A549 (cell line): Measurements from ENCODE around the gene NLRP4. TPM values are rescaled to one million over a fixed set of nuclear protein-coding genes. Genes with fewer than 3 reads are reported as not detected.
"Not testable (repeated sequence)": the region's sequence is repeated elsewhere in the genome, so short reads cannot be mapped to it uniquely, and the experiment has no call there.

Experiments used
- ATAC-seq, 2 experiments: fragments of 200-7000 bp in 1 of 2; fragments of >200 bp in 1 of 2; cut with Nextera tagmentation in 1 of 2; cut with Tn5 transposase in 1 of 2; 3 replicates each; pipeline versions ENCODE4 v1.8.0 to v1.9.1; 2018 to 2020; ENCODE audit warnings: mild to moderate bottlenecking in 1 of 2, moderate library complexity in 1 of 2
- CTCF ChIA-PET: fragments of 300-600 bp; sonication (Branson Sonifier 250); formaldehyde crosslinking; extraction: SDS; loops from one replicate; lab custom pipeline; 2021; ENCODE audit warnings: antibody characterized with exemption, inconsistent platforms; lab: Yijun Ruan, JAX
- POLR2A ChIA-PET: fragments of 350-600 bp; formaldehyde crosslinking; extraction: SDS; loops from one replicate; lab custom pipeline; 2021; ENCODE audit warnings: antibody characterized with exemption, inconsistent platforms; lab: Yijun Ruan, JAX
- DNase-seq, 2 experiments: peaks; one replicate each; pipeline versions ENCODE4 v3.0.0 to v3.0.0-alpha.2; 2011 to 2016; ENCODE audit warnings: low read depth in 1 of 2, low spot score in 1 of 2
- FAIRE-seq: peaks from 2 replicates; lab custom pipeline; 2011; peaks lifted over from hg19 to GRCh38; lab: Jason Lieb, UNC
- H3K27ac ChIP-seq, 2 experiments: fragments of >200 bp; sonication (Bioruptor Twin); formaldehyde crosslinking; 3 replicates each; pipeline ENCODE4 v1.5.1; 2016 to 2017
- H3K4me1 ChIP-seq: fragments of >200 bp; sonication (Bioruptor Twin); formaldehyde crosslinking; 3 replicates; pipeline ENCODE4 v1.6.1; 2016
- H3K4me2 ChIP-seq: fragments of >200 bp; sonication (Bioruptor Twin); formaldehyde crosslinking; 3 replicates; pipeline ENCODE4 v1.6.1; 2016
- H3K4me3 ChIP-seq: fragments of >200 bp; sonication (Bioruptor Twin); formaldehyde crosslinking; 3 replicates; pipeline ENCODE4 v1.5.1; 2016
- H3K9me3 ChIP-seq: fragments of >200 bp; sonication (Bioruptor Twin); formaldehyde crosslinking; 3 replicates; pipeline ENCODE4 v1.6.1; 2016
- FOSB ChIP-seq: fragments of 250-450 bp; sonication (Bioruptor Pico); IDR thresholded peaks from 2 replicates; pipeline ENCODE4 v1.5.0; 2020; ENCODE audit warnings: mild to moderate bottlenecking, moderate library complexity
- GATA3 ChIP-seq: IDR thresholded peaks from 2 replicates; pipeline ENCODE4 v1.6.1; 2012; ENCODE audit warnings: borderline replicate concordance
- HMGXB4 ChIP-seq: fragments of 250-450 bp; sonication (Bioruptor Pico); IDR thresholded peaks from 2 replicates; pipeline ENCODE4 v1.5.0; 2021; ENCODE audit warnings: mild to moderate bottlenecking, moderate library complexity, borderline replicate concordance
- JUNB ChIP-seq: fragments of >200 bp; sonication (Bioruptor Twin); formaldehyde crosslinking; IDR thresholded peaks from 2 replicates; pipeline ENCODE4 v1.6.1; 2016
- KDM1A ChIP-seq: fragments of 200-600 bp; sonication (generic); IDR thresholded peaks from 2 replicates; pipeline ENCODE4 v1.6.1; 2016; ENCODE audit warnings: low read depth, mild to moderate bottlenecking
- MAFK ChIP-seq: fragments of 450-650 bp; IDR thresholded peaks from 2 replicates; pipeline ENCODE4 v1.6.1; 2014; ENCODE audit not compliant: partially characterized antibody
- MYC ChIP-seq: IDR thresholded peaks from 2 replicates; pipeline ENCODE4 v1.6.1; 2012; ENCODE audit warnings: mild to moderate bottlenecking, inconsistent platforms, low read length, improper control_type of control experiment, borderline replicate concordance
- NR3C1 ChIP-seq: fragments of >200 bp; sonication (Bioruptor Twin); formaldehyde crosslinking; IDR thresholded peaks from 3 replicates; pipeline ENCODE4 v1.6.1; 2017
- PHF8 ChIP-seq: fragments of 200-600 bp; sonication (generic); IDR thresholded peaks from 2 replicates; pipeline ENCODE4 v1.6.1; 2016; ENCODE audit warnings: low read depth, mild to moderate bottlenecking, antibody characterized with exemption, moderate library complexity, borderline replicate concordance
- POLR2A ChIP-seq: IDR thresholded peaks from 2 replicates; pipeline ENCODE4 v1.6.1; 2012; ENCODE audit warnings: mild to moderate bottlenecking, low read length
- POLR2AphosphoS2 ChIP-seq: conservative IDR thresholded peaks from 2 replicates; pipeline ENCODE4 v1.6.1; 2012; ENCODE audit warnings: low read length, improper control_type of control experiment, inconsistent platforms
- RCOR1 ChIP-seq: fragments of 150-350 bp; IDR thresholded peaks from 2 replicates; pipeline ENCODE4 v1.6.1; 2014; ENCODE audit warnings: antibody characterized with exemption, low read length, low read depth
- USF2 ChIP-seq: fragments of 450-650 bp; IDR thresholded peaks from 2 replicates; pipeline ENCODE4 v1.6.1; 2014; ENCODE audit warnings: antibody characterized with exemption
- ZSCAN20 ChIP-seq: fragments of 250-450 bp; sonication (Bioruptor Pico); IDR thresholded peaks from 2 replicates; pipeline ENCODE4 v1.8.0; 2022; ENCODE audit warnings: mild to moderate bottlenecking, moderate library complexity
- WGBS: methylation state at CpG from one replicate; pipeline ENCODE4 v1.1.6; 2017; ENCODE audit errors: missing lambda C conversion rate; 5-methylcytosine and 5-hydroxymethylcytosine counted together
- polyA plus RNA-seq, 4 experiments: library from polyadenylated mRNA; depleted of rRNA in 3 of 4; stranded (reverse); fragments of >200 nt; fragmentation: RNase III in 1 of 4; extraction: RNeasy Plus Mini Kit Qiagen cat#74134 plus additional on column Dnase treatment in 1 of 4; gene quantifications; 2 replicates in 3 of 4; 3 replicates in 1 of 4; pipeline ENCODE4 v1.2.3, GENCODE V29; 2011 to 2017
- TF ChIP-seq, protein P1 (sequence below): fragments of 200-600 bp; sonication (generic); IDR thresholded peaks from 2 replicates; pipeline ENCODE4 v1.6.1; 2016; ENCODE audit warnings: antibody characterized with exemption, mild to moderate bottlenecking, moderate library complexity
- TF ChIP-seq, protein P2 (sequence below): IDR thresholded peaks from 2 replicates; pipeline ENCODE4 v1.6.1; 2012

Gene NLRP4
- polyA plus RNA-seq, 2 of the 4 experiments (the other 2 are of a cell fraction) = 0.10 TPM; not detected in 1

DNA sequence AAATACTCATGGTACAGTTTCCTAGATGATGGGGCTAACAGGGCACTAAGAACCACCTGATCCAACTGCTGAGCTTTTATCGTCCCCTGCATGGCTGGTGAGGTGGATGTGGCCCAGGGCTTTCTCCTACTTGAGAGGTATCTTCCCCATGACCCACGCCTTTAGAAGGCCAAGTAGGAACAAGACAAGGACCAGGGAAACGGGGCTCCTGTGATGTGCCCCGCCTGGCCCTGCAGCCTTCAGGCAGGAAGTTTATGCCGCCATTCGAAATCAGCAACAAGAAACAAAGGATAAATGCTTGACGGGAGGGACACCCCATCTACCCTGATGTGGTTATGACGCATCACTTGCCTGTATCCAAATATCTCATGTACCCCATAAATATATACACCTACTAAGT lies 91.7 kb downstream of the NLRP4 start (continued):
- TF ChIP-seq HMGXB4 (CRISPR knock-in tag) (no peak), JUNB (no peak)
- TF ChIP-seq, protein P1, sequence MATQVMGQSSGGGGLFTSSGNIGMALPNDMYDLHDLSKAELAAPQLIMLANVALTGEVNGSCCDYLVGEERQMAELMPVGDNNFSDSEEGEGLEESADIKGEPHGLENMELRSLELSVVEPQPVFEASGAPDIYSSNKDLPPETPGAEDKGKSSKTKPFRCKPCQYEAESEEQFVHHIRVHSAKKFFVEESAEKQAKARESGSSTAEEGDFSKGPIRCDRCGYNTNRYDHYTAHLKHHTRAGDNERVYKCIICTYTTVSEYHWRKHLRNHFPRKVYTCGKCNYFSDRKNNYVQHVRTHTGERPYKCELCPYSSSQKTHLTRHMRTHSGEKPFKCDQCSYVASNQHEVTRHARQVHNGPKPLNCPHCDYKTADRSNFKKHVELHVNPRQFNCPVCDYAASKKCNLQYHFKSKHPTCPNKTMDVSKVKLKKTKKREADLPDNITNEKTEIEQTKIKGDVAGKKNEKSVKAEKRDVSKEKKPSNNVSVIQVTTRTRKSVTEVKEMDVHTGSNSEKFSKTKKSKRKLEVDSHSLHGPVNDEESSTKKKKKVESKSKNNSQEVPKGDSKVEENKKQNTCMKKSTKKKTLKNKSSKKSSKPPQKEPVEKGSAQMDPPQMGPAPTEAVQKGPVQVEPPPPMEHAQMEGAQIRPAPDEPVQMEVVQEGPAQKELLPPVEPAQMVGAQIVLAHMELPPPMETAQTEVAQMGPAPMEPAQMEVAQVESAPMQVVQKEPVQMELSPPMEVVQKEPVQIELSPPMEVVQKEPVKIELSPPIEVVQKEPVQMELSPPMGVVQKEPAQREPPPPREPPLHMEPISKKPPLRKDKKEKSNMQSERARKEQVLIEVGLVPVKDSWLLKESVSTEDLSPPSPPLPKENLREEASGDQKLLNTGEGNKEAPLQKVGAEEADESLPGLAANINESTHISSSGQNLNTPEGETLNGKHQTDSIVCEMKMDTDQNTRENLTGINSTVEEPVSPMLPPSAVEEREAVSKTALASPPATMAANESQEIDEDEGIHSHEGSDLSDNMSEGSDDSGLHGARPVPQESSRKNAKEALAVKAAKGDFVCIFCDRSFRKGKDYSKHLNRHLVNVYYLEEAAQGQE = no peak

- H3K4me3 ChIP-seq, FAIRE-seq, H3K27ac ChIP-seq, DNase-seq, ATAC-seq, H3K4me2 ChIP-seq, CTCF ChIA-PET, H3K9me3 ChIP-seq, POLR2A ChIA-PET, H3K4me1 ChIP-seq: not testable (repeated sequence)
- 33% methylated on average over 5 of the region's 5 CpGs for WGBS
Observed at GRCh38 chr19:55929258-55929657, 92.9 kb downstream of the NLRP4 start.

DNA sequence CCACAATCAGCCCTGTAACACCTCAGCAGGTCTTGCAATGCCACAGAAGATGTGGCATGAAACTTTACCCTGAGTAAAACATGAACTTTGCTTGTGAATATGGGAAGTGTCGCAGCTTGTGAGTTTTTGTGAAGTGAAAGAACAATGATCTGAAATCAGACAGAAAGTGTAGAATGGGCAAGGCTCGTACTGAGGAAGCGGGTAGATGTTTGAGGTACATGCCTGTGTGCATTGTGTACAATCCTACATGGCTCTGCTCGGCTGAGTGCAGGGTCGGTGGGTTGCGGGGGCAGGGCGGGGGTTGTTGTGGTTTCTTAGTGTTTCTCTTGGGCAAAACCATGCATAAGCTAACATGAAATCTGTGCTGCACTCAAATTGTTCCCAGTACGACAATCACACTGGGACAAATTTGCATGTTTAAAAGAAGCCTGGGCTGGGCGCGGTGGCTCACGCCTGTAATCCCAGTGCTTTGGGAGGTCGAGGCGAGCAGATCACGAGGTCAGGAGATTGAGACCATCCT lies 94.7 kb downstream of the NLRP4 start:
- 23% methylated on average over 14 of the region's 14 CpGs for WGBS
- ATAC-seq (no peak), FAIRE-seq (no peak)
- Histone ChIP-seq H3K27ac (no peak overlapping the region), H3K9me3 (peaks cover 5% of the 10 kb centered on the region; the same call in 1 of the 3 replicates)
- POLR2A ChIA-PET = no interaction called here
- TF ChIP-seq MAFK (no peak), ZSCAN20 (CRISPR knock-in tag) (no peak), POLR2A (no peak), RCOR1 (no peak), PHF8 (no peak), MYC (no peak), KDM1A (no peak), POLR2AphosphoS2 (no peak), FOSB (CRISPR knock-in tag) (no peak), NR3C1 (no peak), USF2 (no peak), GATA3 (no peak), JUNB (no peak)
- TF ChIP-seq, protein P1 = no peak
- TF ChIP-seq, protein P2, sequence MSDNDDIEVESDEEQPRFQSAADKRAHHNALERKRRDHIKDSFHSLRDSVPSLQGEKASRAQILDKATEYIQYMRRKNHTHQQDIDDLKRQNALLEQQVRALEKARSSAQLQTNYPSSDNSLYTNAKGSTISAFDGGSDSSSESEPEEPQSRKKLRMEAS = no peak
- TF ChIP-seq, all 56 proteins: peak for 0
- CTCF ChIA-PET = no interaction called here
- Histone ChIP-seq H3K4me1 (no peaks in the 10 kb centered on the region), H3K4me3 (no peak overlapping the region), H3K4me2 (no peak overlapping the region)
- DNase-seq = no peak
